ENCODE results near the gene TSTD2.

TSTD2 gene

GRCh38 chr9:97564291-97565175, 68.6 kb downstream of the TSTD2 start:
- no peak for DNase-seq (ENCODE audit: low read depth)
- TF ChIP-seq CTCF (IDR thresholded peaks at IDR 0.05; ENCODE audit: low read depth, low read length, missing control alignments), result no peak
- H3K4me3 ChIP-seq (ENCODE audit: low read depth, low read length), result no peak overlapping the region

GRCh38 chr9:97563458-97564135, 69.6 kb downstream of the TSTD2 start:
- no peak for DNase-seq (ENCODE audit: low read depth)
- no peak overlapping the region for H3K4me3 ChIP-seq (ENCODE audit: low read depth, low read length)
- no peak for TF ChIP-seq CTCF (IDR thresholded peaks at IDR 0.05; ENCODE audit: low read depth, low read length, missing control alignments)

- DNase-seq (ENCODE audit: low read depth), result no peak
- TF ChIP-seq CTCF (IDR thresholded peaks at IDR 0.05; ENCODE audit: low read depth, low read length, missing control alignments), result no peak
- H3K4me3 ChIP-seq (ENCODE audit: low read depth, low read length), result no peak overlapping the region
These were observed 70.6 kb downstream of the TSTD2 start for GRCh38 chr9:97562542-97562941.

GRCh38 chr9:97561501-97561900, 71.7 kb downstream of the TSTD2 start:
- no peak for DNase-seq (ENCODE audit: low read depth)
- TF ChIP-seq CTCF (IDR thresholded peaks at IDR 0.05; ENCODE audit: low read depth, low read length, missing control alignments), result no peak
- H3K4me3 ChIP-seq (ENCODE audit: low read depth, low read length), result no peak overlapping the region

- no peak for DNase-seq (ENCODE audit: low read depth)
- no peak for TF ChIP-seq CTCF (IDR thresholded peaks at IDR 0.05; ENCODE audit: low read depth, low read length, missing control alignments)
- H3K4me3 ChIP-seq (ENCODE audit: low read depth, low read length), result no peak overlapping the region
These were observed 72.3 kb downstream of the TSTD2 start for GRCh38 chr9:97560851-97561250.

GRCh38 chr9:97560154-97560553, 73.0 kb downstream of the TSTD2 start:
- no peak for TF ChIP-seq CTCF (IDR thresholded peaks at IDR 0.05; ENCODE audit: low read depth, low read length, missing control alignments)
- H3K4me3 ChIP-seq (ENCODE audit: low read depth, low read length), result no peak overlapping the region
- DNase-seq (ENCODE audit: low read depth), result no peak
